ENCODE results near the gene FXYD2.

FXYD2 gene

GRCh38 chr11:117837070-117837776 is 12.7 kb upstream of the FXYD2 start:
- no peak for DNase-seq (ENCODE audit: low read depth in 1 of 2, low spot score in 1 of 2)
- in situ Hi-C loops (cut with HindIII; ENCODE audit: low pct_unique_long_range_greater_than_20kb, low sequenced_read_pairs): no loop called here
- TF ChIP-seq JUND (IDR thresholded peaks at IDR 0.05; ENCODE audit: low read depth): no peak

- TF ChIP-seq JUND (IDR thresholded peaks at IDR 0.05; ENCODE audit: low read depth): no peak
- no peak for DNase-seq (ENCODE audit: low read depth in 1 of 2, low spot score in 1 of 2)
- in situ Hi-C loops (cut with HindIII; ENCODE audit: low pct_unique_long_range_greater_than_20kb, low sequenced_read_pairs): no loop called here
These were observed 11.8 kb upstream of the FXYD2 start for GRCh38 chr11:117836077-117836960.

GRCh38 chr11:117835576-117835975 is 11.0 kb upstream of the FXYD2 start:
- DNase-seq (ENCODE audit: low read depth in 1 of 2, low spot score in 1 of 2): no peak
- no peak for TF ChIP-seq JUND (IDR thresholded peaks at IDR 0.05; ENCODE audit: low read depth)
- in situ Hi-C loops (cut with HindIII; ENCODE audit: low pct_unique_long_range_greater_than_20kb, low sequenced_read_pairs): no loop called here

DNA sequence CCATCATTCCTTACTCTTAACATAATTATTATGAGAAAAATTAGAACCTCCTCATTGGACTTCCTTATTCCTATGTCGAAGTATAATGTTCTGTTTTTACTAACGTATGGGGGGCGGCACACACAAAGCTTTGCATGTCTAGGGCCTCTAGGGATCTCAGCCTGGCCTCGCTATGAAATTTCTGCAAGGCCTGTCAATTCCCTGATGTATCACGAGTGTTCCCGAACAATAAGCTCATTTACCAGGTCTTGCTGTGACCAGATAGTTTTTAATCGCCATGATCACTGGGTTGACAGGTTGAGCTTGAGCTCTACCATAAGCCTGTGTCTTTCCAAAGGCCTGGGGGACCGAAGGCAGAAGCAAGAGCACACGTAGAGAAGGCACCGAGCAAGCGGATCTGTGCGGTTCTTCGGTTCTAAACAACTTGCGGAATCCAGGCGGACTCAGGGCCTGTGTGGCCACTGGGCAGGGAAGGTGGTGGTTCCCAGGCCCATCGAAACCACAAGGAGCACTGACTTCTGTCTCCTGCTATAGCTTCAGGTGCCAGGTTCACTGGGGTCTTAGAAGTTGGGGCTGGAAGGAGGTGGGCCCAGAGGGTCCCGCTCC is 10.4 kb upstream of the FXYD2 start:
- TF ChIP-seq JUND (IDR thresholded peaks at IDR 0.05; ENCODE audit: low read depth): no peak
- no peak for DNase-seq (ENCODE audit: low read depth in 1 of 2, low spot score in 1 of 2)
- in situ Hi-C loops (cut with HindIII; ENCODE audit: low pct_unique_long_range_greater_than_20kb, low sequenced_read_pairs): no loop called here

DNA sequence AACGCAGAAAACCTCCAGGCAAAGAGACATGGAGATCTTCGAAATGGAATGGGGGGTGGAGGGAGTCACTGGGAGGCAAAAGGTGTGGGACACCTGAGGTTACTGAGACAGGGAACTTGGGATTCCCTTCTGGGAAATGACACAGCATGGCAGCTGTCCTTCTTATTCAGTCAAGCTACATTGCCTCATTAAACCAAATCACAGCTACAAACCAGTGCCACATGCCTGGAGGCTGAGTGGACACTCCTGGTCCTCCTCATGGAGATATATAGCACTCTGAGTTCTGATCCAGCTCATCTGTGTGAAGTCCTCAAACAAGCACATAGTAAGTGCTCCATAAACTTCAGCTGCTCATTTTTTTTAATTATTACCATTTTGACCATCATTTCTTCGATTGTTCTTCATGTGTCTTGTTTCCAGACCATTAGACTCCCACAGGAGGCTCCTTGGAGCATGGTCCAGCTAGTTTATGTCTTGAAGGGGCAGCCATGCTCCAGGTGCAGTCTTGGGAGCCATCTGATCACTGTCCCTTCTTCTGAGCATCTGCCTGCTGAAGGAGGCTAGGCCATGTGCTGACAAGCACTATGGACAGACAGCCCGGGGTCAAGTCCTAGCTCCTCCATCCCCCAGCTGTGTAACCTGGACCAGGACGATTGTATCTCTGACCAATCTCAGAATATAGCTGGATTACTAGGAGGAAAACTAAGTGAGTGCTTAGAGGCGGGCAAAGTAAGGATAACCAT is 9.7 kb upstream of the FXYD2 start:
- in situ Hi-C loops (cut with HindIII; ENCODE audit: low pct_unique_long_range_greater_than_20kb, low sequenced_read_pairs): no loop called here
- no peak for DNase-seq (ENCODE audit: low read depth in 1 of 2, low spot score in 1 of 2)
- TF ChIP-seq JUND (IDR thresholded peaks at IDR 0.05; ENCODE audit: low read depth): no peak

DNA sequence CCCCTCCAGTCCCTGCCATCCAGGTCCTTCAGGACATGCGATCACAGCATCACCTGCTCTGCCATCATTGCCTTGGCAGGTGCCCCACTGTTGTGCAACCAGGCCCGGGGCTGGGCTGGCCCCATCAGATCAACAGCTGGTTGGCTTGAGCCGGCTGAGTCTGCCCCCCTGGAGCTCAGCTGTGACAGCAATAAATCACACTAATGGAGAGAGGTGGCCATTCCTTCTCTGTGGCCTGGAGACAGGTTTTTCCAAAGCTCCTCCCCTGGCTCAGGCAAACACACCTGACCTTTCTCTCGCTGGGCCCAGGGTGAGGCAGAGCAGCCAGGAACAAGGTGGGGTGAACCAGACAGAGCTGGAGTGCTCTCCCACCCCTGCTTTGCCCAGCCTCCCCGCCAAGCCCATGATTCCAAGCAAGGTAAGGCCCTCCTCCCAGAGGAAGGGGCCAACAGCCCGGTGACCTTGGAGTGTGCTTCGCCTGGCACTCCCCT is 8.9 kb upstream of the FXYD2 start:
- TF ChIP-seq JUND (IDR thresholded peaks at IDR 0.05; ENCODE audit: low read depth): no peak
- DNase-seq (ENCODE audit: low read depth in 1 of 2, low spot score in 1 of 2): peak in 1 of 2 experiments; percentile 71
- in situ Hi-C loops (cut with HindIII; ENCODE audit: low pct_unique_long_range_greater_than_20kb, low sequenced_read_pairs): no loop called here

GRCh38 chr11:117832511-117832910 is 8.0 kb upstream of the FXYD2 start:
- TF ChIP-seq JUND (IDR thresholded peaks at IDR 0.05; ENCODE audit: low read depth): no peak
- DNase-seq (ENCODE audit: low read depth in 1 of 2, low spot score in 1 of 2): no peak
- in situ Hi-C loops (cut with HindIII; ENCODE audit: low pct_unique_long_range_greater_than_20kb, low sequenced_read_pairs): no loop called here

- no peak for DNase-seq (ENCODE audit: low read depth in 1 of 2, low spot score in 1 of 2)
- TF ChIP-seq JUND (IDR thresholded peaks at IDR 0.05; ENCODE audit: low read depth): no peak
- in situ Hi-C loops (cut with HindIII; ENCODE audit: low pct_unique_long_range_greater_than_20kb, low sequenced_read_pairs): no loop called here
These were observed 7.3 kb upstream of the FXYD2 start for GRCh38 chr11:117831661-117832415.

- no peak for DNase-seq (ENCODE audit: low read depth in 1 of 2, low spot score in 1 of 2)
- in situ Hi-C loops (cut with HindIII; ENCODE audit: low pct_unique_long_range_greater_than_20kb, low sequenced_read_pairs): no loop called here
- TF ChIP-seq JUND (IDR thresholded peaks at IDR 0.05; ENCODE audit: low read depth): no peak
These were observed 6.3 kb upstream of the FXYD2 start for GRCh38 chr11:117830674-117831351.

DNA sequence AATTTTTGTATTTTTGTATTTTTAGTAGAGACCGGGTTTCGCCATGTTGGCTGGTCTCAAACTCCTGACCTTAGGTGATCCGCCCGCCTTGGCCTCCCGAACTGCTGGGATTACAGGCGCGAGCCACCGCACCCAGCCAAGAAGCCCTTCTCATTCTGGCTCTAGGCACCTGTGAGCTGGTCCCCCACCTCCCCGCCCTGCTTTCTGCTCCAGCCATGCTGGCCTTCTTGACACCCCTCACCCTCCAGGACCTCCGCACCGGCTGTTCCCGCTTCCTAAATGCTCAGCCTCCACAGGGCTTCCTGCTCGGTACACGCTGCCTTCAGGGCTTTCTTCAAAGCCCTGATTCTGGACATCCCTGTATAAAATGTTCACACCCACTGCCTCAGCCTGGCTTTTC is 5.5 kb upstream of the FXYD2 start:
- in situ Hi-C loops (cut with HindIII; ENCODE audit: low pct_unique_long_range_greater_than_20kb, low sequenced_read_pairs): no loop called here
- TF ChIP-seq JUND (IDR thresholded peaks at IDR 0.05; ENCODE audit: low read depth): no peak
- no peak for DNase-seq (ENCODE audit: low read depth in 1 of 2, low spot score in 1 of 2)

GRCh38 chr11:117829369-117829725 is 4.8 kb upstream of the FXYD2 start:
- DNase-seq (ENCODE audit: low read depth in 1 of 2, low spot score in 1 of 2): no peak
- TF ChIP-seq JUND (IDR thresholded peaks at IDR 0.05; ENCODE audit: low read depth): no peak
- in situ Hi-C loops (cut with HindIII; ENCODE audit: low pct_unique_long_range_greater_than_20kb, low sequenced_read_pairs): no loop called here

Measured in T47D (cell line).